KBM-7 (cell line): ENCODE data around the gene SERPINB1.

ENCODE experiments used
- DNase-seq: peaks from one replicate; pipeline ENCODE4 v3.0.0-alpha.2; 2015
- in situ Hi-C: fragments of 300-500 bp; cut with MboI; formaldehyde crosslinking; loops from 2 replicates; pipeline ENCODE4 v1.14.3; 2020; ENCODE audit warnings: low sequenced_read_pairs, low pct_unique_long_range_greater_than_20kb, mixed read lengths

The SERPINB1 gene

DNA sequence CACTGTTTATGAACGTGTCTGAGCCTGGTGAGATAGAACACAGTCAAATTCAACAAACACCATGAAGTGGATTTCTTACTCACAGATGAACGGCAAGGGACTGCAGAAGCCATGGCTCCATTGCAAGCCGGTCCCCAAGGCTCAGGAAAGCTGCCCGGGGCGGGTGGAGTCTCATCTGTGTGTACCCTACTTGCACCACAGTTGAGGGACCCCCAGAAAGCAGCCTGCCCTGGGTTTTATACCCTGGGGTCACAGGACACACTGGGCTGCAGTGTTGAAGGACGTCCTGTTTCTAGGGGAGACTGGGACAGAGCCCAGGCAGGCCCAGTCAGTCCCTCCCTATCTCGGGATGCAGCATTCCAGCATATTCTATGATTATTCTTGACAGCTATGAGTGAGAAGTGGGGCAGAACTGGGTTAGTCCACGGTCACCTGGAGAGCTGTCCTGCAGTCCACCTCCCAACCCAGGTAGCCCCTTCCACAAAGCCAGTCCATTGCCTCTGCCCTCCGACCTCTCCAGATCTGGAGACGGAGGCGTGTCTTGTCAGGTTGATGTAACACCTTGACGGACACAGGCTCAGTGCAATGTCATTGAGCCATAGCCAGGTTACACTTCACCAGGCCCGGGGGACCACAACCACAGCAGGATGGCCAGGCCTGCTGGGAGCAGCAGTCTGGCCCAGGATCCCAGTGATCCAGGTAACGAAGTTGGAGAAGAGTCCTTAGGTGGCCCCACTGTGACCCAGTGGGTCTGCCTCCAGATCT, 40.9 kb downstream of the SERPINB1 start:
- in situ Hi-C loops, result no loop called here

DNA sequence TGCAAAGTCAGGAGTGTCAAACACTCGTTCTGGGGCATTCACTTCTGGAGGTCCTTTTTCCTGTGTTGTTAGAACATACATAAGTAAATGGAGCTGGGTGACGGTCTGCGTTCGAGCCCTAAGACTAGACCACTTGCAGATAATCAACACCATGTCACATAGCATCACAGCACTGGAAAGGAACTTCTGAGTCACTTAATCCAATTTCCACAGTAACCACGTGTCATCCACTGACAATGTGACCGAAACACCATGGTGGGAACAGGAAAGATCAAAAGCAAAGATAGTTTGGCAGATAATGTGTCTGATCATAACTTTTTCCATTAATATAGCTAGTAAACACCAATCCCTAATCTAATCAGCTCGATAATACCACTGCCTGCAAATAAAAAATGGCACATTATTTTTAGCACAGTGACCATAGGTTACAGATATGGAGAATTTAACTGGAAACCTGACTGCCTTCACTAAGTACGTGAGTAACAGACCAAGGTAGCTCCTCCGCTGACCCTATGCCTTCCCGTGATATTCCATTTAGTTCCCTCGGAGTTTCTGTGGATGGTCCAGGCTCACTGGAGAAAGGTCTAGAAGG, 41.6 kb downstream of the SERPINB1 start:
- DNase-seq, result no peak
- in situ Hi-C loops, result no loop called here

More for the DNA sequence above, 40.9 kb downstream of the SERPINB1 start:
- no peak for DNase-seq

DNA sequence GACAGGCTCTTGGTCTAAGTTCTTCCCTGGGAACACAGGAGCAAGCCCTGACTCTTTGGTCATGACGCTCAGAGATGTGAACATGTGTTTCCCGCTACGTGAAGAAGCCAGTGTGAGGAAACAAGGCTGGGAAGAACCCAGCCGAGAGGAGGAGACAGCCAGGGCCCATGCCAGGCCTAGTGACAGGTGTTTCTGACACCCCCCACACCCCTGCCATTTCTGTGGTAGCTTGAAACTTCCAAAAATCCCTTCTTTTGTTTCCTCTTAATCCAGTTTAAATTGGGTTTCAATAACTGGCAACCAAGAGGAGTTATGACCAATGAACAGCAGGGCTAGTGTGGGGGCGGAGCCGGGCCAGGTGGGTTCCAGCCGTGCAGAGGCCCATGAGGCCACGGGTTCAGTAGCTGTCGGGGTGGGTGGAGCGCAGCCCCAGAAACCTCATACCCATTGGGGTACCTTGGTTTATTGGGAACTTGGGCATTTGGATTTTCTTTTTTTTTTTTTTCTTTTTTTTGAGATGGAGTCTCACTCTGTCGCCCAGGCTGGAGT, 43.0 kb downstream of the SERPINB1 start:
- in situ Hi-C loops, result no loop called here
- DNase-seq, result no peak

DNA sequence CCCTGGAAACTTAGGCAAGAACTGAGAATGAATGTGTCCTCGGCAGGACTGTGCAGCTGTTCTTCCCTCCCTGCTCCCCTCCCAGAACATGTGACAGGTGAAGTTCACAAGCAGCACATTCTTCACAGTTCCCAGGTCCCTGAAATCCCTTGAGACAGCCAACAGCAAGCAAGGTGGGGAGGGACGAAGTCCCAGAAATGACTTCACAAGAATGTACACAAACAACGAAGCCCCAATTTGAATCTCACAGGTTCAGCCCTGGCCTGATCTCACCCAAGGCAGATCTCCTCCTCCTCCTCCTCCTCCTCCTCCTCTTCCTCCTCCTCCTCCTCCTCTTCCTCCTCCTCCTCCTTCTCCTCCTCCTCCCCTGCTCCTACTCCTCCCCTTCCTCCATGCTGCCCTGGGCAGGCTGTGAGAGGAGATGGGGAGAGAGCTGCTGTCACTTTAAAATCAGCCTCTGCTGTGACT, 44.1 kb downstream of the SERPINB1 start:
- in situ Hi-C loops, result no loop called here
- DNase-seq, result no peak

DNA sequence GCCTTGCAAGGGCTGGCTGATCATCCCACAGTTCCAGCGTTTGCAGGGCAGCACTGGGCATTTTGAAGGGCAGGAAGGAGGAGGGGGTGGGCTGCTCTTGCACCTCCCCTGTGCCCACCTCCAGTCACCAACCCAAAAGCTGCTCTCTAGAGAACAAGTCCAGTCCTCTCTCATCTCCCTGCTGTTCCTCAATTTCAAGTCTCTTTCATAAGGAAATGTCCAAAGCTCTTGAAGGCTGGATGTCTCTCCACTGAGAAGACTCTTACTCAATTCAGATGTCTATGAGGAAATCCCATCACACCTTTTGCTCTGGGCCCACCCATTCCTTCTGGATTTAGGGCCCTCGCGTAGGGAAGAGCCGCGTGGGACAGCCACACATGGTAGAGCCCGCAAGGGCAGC, 44.8 kb downstream of the SERPINB1 start:
- no peak for DNase-seq
- in situ Hi-C loops, result no loop called here

DNA sequence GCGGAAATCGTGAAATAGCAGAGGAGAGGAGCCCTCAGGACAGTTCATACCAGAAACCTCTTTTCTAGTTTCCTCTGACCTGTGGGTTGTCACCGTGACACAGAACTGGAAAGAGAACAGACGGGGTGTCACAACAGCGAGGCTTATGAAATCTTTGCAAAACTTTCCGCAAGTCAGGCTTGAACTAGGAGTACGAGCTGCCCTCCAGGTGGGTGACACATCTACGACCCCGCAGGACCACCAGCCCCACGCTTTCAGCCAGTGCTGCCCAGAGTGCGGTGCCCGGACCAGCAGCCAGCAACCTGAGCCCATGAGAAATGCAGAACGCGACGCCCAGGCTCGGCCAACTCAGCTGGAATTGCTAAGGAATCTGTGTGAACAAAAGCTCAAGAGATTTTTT, 45.7 kb downstream of the SERPINB1 start:
- in situ Hi-C loops, result no loop called here

DNA sequence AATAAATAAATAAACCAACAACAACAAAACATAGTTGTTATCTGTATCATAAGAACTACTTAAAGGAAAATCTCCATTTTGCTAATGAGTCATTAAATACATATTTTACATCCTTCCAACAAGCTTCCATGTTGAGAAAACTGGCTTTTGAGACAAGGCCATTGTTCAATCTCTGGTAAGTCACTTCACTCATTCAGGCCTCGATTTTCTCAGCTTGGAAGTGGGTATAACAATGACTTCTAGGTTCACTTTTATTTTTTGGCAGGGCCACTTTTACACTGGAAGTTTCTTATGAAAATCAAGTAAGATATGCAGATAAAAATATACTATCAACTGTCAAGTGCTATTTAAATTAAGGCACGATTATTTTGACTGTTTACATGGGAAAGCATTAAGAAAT, 46.5 kb downstream of the SERPINB1 start:
- DNase-seq, result no peak
- in situ Hi-C loops, result no loop called here

More for the DNA sequence above, 45.7 kb downstream of the SERPINB1 start:
- no peak for DNase-seq

DNA sequence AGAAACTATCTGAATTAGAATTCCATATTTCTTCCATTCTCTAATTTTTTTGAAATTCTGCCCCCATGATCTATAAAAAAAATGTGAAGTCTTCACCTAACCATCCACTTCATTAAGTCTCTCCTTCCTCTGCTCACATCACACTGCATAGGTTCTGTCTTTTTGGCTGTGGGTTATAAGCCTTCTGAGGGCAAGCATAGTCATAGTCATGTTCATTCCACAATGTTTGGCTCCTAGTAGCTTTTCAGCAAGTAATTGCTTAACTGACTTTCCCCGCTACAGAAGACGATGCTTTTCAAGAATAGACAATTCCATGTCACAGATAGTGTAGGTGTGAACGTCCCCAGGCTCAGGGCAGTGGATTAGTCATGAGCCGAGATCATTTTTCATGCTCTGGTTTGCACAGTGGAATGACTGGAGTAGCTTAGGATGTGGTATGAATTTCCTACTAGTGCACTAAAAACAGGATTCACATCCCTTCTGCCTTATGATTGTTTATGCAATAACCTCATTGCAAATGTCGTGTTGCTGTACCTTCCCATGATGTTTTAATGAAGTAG, 47.4 kb downstream of the SERPINB1 start:
- DNase-seq, result no peak
- in situ Hi-C loops, result no loop called here

DNA sequence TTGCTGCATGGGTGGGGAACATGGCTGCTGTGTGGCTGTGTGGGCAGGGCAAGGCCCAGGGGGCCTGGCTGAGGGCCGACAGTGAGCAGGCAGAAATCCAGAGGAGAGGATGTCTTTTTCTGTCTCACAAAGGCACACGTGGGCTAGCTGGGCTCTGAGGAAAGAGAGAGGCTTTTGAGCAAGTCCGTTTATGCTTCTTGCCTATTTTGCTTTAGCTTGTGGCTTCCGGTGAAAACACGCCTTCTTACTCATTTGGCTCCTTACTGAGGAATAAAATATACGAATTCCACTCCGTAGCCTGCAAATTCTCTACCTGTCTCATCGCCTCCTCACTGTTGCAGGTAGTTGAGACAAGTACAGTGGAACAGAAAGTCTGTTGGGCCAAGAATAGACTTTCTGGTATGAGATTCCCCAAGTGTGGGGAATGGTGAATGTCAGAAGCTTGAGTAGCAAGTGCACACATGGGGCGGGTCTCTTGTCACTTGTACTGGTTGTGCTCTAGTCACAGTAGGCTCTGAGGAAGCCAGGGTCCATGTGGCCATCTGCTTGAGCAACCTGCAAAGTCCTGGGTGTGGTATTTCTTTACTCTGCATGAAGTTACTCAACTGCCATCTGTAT, 48.0 kb downstream of the SERPINB1 start:
- in situ Hi-C loops, result no loop called here
- no peak for DNase-seq

DNA sequence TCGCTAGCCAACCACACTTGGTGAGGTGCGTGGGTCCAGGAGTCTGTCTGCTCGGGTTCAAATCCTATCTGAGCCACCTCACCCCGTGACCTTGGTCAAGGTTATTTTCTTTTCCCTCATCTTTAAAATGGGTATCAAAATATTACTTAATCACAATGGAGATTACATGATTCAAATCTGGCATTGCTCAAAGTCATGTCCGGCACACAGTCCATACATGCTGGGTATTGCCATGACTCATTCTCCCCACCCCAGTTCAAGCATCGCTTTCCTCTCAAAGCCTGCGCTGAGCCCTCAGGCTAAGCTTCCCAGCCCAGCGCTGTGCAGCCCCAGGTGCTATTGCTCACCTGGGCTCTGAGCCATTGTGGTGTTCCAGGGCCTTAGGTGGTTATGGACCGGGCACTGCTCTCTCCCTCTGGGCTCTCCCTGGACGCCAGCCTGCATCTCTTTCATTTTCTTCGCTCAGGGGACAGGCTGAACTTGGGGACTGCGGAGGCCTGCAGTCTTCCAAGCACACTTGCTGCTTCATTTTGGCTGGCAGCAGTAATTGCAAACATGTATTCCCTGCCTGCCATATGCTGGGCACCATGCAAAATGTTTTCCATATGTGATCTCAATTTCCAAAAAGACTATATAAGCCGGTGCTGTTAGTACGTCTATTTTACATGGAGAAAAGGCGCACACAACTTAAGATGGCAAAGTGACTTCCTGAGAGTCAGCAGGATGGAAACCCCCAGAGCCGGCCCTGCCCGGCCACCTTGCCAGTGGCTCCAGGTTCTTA, 49.1 kb downstream of the SERPINB1 start:
- no peak for DNase-seq
- in situ Hi-C loops, result no loop called here

DNA sequence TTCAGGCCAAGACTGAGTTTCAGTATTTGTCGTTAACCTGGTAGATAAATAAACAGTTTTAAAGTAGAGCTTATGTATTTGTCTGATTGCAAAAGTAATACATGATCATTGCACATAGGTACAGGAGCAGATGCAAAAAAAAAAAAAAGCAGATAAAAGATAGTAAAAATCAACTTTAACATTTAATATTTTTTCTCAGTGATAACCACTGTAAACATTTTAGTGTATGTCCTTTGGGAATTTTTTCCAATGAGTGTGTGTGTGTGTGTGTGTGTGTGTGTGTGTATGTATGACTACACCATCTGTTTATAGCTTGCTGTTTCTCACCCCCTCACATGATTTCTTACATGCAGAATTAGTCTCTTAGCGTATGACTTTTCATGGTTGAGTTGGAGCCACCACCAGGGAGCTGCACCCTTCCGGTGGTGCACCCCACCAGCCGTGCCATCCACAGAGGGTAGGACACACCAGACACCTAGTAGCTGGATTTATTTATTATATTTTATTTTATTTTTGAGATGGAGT, 50.2 kb downstream of the SERPINB1 start:
- in situ Hi-C loops, result no loop called here
- DNase-seq, result no peak

DNA sequence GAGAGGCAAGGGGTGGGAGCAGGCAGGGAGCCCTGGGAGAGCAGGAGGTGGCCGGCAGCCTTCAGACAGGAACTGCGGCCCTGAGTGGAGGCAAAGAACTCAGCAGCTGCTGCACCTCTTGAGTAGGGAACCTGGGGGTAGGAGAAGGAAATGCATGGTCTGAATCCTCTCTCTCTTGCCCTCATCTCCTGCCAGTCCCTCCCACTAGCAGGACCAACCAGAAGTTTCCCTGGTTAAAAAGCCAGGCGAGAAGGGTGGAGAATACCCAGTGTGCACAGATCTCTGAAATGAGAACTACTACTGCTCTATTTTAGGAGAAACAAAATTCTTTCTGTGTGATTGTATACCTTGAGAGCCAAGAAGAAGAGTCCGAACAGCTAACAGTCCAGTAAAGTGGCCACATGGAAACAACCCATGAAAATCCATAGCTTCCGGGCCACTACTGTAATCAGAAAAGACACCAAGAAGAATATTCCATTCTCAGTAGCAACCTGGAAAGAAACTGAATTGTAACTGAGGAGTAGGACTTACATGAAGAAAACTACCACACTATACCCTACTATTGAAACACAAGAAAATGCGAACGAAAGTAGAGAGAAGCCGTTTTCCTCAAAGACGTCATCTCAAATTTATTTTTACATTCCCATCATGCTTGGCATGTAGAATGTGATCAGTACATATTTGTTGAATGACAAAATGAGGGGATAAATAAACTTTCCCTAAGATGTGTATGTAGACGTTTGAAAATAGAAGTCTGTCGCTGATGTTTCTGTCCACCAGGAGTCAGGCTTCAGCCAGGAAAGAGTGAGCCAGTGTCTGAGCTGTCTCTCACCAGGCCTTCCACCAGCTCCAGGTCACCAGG, 50.8 kb downstream of the SERPINB1 start:
- in situ Hi-C loops, result no loop called here
- peak; percentile 86 for DNase-seq

DNA sequence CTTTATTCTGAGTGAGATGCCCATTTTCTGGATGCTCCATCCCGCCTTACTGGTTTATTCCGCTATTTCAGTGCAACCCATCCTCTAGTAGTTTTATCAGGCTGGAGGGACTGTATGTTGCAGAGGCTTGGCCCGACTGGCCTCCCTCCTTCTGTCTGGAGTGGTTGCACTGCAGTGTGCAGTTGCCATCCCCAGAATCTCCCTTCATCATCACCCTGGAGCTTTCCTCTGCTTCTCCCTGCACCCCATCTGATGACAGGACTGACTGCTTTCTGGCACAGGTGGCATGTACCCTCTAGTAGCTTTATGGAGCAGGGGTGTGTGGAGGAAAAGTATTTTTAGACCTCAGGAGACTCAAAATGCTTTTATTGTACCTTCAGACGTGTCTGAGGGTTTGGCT, 55.4 kb downstream of the SERPINB1 start:
- in situ Hi-C loops, result no loop called here
- DNase-seq, result no peak

DNA sequence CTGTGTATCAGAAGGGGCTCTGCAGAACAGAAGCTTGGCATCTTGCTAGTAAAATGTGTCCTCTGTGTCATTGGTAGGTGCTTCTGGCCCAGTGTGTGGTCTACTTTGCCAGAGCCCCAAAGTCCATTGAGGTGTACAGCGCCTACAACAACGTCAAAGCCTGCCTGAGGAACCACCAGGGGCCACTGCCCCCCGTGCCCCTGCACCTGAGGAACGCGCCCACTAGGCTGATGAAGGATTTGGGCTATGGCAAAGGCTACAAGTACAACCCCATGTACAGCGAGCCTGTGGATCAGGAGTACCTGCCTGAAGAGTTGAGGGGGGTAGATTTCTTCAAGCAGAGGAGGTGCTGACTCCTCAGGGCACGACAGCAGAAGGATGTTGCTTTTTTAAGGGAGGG, 56.7 kb downstream of the SERPINB1 start:
- in situ Hi-C loops, result no loop called here
- no peak for DNase-seq

DNA sequence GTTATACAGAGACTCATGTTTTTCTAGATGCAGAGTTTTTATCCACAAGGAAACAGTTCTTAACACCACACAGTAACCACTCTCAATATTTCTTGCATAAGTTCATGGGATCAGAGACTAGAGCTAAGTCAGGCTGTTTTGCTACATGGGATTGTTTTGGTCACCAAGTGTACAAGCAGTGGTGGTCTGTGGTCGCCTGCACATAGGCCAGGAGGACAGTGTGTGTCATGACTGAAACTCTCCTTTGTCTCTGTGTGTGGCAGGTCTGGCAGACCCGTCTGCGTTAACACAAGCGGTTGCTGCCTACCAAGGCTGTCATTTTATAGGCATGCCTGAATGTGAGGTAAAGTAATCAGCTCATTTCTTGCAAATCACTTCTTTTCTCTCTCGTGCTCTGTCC, 57.6 kb downstream of the SERPINB1 start:
- in situ Hi-C loops, result no loop called here
- no peak for DNase-seq

DNA sequence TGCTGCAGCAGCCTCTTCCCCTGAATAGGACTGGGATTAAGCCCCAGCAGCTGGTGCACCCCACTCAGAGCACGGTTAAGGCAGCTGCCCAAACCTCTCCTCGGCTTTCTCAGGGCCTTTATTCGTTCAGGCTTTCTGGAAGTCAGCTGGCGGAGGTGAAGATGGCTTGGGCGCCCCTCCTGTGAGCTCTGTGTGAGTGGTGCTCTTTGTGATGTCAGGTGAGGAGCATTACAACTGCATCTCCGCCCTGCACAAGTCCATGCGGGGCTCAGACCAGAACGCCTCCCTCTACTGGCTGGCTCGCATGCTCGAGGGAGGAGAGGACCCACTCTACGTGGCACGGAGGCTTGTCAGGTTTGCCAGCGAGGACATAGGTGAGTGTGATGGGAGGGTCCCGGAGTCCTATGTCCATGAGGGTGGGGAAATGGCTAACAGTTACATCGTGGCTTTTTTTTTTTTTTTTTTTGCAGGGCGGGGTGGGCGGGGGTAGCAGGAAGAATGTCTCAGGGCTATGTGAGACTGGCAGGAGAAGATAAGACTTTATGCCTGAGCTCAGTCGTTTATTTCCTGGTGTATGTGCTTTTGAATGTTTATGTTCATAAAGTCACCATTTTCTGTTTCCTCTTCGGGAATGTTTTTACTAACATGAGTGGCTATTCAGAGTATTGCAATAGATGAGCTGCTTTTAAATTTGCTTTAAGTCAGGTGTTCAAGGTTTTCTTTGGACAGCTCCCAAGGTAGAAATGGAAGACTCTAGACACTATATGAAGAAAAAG, 58.3 kb downstream of the SERPINB1 start:
- DNase-seq, result no peak
- in situ Hi-C loops, result no loop called here

DNA sequence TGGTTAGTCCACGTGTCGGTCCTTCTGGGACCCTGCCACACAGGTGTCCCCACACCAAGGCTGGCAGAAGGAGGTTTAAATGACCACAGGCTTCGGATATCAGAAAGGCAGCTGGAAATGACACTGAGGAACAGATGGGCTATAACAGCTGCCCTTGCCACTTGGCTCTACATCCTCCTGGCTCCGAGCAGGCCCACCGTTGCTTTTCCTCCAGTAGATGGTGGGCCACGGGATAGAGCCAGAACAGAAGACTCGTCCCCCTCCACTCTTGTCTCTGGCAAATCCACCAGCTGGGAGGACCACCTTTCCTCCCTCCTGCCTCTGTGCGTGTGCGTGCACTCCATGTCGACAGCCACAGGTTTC, 58.9 kb downstream of the SERPINB1 start:
- no peak for DNase-seq
- in situ Hi-C loops, result no loop called here

DNA sequence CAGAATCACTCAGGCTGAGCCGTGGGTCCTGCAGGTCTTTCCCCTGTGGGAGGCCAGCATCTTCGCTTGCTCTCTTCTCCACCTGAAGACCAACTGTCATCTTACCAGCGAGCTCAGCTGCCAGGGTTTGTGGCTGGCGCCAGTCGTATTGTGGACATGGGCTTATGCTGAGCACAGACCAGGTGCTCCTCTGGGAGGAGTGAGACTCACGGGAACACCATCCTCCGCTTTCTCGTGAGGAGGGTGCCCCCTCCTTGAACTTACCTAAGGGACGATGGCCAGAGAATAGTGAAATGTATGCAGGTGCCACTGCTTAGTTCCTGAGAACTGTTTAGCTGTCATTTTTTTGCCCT, 59.3 kb downstream of the SERPINB1 start:
- in situ Hi-C loops, result no loop called here
- DNase-seq, result no peak
